Erythroblast (primary cell): Measurements from ENCODE around the gene ME3.
A peak's percentile ranks its signal among the peaks of the same experiment; 100 is the strongest.
"Not testable (repeated sequence)": the region's sequence is repeated elsewhere in the genome, so short reads cannot be mapped to it uniquely, and the experiment has no call there.

Source experiments
- DNase-seq, 2 experiments: peaks; one replicate each; lab custom pipeline; 2025; lab: John Stamatoyannopoulos, UW
- GATA1 ChIP-seq: IDR thresholded peaks from 2 replicates; pipeline ENCODE4 v1.6.1; 2011; ENCODE audit warnings: low read depth, mild to moderate bottlenecking, control low read depth, low read length, moderate library complexity
- POLR2A ChIP-seq: IDR thresholded peaks from 2 replicates; pipeline ENCODE4 v1.6.1; 2011; ENCODE audit warnings: mild to moderate bottlenecking, low read length

ME3 gene

DNA sequence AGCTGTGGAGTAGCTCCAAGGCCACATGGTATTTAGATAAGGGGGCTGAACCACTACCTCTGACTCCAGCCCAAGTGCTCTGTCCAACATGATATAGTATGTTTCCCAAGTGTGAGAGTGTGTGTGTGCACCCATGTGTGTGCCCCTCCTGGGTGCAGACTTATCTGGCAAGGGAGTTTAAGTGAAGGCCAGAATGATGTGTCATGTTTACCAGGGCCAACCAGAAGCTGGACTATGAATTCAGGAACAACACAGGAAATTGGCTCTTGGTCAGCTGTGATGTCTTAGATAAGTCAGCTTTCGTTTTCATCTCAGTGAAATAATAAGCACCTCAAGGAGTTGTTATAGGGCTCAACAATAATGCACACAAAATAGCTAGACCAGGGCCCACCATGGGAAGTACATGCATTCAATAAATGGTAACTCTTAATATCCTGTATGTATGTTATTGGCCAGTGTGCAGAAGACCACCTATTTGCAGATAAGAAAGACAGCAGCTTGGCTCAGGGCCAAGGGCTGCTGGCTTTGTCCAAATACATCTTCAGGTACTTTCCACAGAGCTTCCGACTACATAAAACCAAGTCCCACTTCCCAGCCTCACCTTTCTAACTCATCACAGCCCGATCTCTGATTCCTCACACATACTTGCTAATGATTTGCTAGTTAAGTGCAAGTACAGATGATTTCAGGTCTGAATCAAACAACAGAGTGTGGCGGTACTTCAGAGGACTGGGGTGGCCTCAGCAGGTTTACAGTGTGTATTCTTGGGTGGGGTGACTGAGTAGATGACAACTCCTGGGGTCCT, 120.9 kb downstream of the ME3 start:
- TF ChIP-seq POLR2A (no peak), GATA1 (no peak)
- peak; percentile 13 for DNase-seq

DNA sequence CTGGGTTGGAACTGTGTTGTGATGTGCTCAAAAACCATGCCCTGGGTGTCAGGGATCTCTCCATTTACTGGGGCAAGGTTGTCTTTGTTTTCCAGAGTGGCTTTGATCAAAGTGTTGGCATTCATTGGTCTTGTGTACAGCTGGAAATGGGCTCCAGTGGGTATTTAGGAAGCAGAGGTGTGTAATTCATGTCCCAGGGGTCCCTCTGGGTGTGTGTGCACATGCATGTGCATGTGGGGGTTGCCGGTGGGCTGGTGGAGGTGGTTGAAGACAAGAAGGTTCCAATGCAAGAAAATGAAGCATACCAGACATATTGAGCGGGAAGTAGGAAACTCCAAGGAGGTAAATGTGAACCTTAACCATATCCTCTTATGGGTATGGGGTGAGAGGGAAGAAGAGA, 121.7 kb downstream of the ME3 start:
- TF ChIP-seq GATA1 (no peak), POLR2A (no peak)
- no peak for DNase-seq

DNA sequence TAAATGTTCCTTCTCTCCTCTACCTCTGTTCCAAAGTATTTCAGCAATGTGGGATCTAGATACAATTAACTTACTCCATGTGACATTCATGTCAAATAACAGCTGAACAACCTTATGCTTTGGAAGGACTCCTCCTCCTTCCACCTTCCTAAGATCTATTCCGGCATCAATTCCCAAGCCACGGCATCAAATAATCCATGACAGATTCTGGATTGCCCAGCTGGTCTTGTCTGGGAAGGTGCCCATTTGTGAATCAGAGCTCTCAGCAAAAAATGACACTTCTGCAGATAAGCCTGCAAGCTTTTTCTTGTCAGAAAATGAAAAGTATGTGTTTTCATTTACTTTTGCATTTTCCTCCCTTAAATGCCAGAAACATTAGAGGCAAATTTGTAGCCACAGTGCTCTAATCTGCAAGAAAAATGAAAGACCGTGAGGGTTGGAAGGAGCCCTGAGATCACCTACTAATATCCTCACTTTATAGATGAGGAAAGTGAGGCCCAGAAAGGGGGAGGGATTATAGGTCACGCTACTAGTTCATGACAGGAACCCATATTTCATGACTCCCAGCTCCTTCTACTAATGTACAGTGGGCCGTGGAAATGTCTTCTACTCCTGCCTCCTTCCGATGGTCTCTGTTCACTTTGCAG, 124.0 kb downstream of the ME3 start:
- no peak for TF ChIP-seq GATA1
- TF ChIP-seq POLR2A: no peak
- DNase-seq: no peak

DNA sequence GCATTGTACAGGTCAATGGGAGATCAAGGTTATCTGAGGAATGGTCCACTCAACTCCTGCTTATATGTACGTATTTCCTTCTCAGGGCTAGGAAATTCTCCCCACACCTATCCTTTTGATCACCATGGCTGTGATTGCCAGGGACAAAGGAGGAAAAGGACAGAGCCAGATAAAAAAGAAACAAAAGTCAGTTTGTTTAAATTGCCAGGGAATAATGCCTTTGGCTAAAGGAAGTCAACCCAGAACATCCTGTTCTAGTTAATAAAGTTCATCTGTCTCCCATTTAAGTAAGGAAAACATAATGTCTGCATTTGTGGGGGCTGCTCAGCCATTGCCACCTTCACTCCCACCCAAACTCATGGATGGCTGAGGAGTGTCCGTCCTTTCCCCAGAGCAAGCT, 124.7 kb downstream of the ME3 start:
- no peak for TF ChIP-seq POLR2A
- TF ChIP-seq GATA1: no peak
- DNase-seq: no peak

DNA sequence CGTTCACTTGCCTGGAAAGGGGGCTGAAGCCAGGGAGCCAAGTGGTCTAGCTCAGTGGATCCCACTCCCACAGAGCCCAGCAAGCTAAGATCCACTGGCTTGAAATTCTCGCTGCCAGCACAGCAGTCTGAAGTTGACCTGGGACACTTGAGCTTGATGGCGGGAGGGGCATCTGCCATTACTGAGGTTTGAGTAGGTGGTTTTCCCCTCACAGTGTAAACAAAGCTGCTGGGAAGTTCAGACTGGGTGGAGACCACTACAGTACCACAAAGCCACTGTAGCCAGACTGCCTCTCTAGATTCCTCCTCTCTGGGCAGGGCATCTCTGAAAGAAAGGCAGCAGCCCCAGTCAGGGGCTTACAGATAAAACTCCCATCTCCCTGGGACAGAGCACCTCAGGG, 131.1 kb downstream of the ME3 start:
- DNase-seq: not testable (repeated sequence)

DNA sequence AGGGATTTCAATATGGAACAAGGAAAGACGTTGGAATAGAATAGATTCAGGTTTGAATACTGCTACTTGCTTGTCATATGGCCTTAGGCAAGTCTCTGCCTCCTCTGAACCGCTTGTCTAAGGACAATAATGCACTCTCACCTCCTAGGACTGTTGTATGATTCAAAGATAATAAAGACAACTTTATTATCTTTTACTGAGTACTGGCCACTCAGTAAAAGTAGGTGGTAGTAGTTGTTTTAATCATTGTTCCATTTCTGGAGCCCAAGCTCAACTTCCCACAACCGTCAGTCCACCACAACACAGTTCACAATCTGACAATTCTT, 134.2 kb downstream of the ME3 start:
- no peak for DNase-seq
- no peak for TF ChIP-seq POLR2A
- TF ChIP-seq GATA1: no peak

DNA sequence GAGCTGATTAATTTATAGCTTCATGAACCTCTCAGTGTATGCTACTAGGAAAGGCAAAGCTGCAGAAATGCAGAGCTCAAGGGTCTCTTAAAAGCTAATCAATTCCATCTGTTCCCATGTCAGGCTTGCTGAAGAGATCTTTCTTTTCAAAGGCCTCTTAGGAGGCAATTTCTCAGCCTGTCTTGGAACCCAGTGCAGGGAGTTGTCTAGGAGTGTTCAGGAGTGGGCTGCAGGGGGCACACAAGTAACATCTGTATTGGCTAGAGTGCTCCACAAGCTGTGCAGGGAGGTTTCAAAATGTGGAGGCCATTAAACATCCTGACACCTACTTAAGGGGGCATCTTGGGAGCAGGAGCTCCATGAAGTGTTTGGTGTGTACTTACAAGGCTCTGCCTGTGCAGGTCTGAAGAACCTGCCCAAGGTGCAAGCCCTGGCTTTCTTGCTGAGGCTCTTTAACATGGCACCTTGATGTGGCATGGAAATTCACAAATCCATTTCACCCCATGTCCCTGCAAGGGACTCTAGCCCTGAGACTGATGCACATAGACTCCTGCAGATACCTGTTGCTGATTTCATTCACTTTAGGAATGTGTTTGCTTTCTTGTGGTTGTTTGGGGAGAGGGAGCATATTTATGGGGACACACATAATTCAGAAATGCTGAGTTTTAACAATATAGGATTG, 134.7 kb downstream of the ME3 start:
- DNase-seq: no peak
- TF ChIP-seq GATA1 (no peak), POLR2A (no peak)

DNA sequence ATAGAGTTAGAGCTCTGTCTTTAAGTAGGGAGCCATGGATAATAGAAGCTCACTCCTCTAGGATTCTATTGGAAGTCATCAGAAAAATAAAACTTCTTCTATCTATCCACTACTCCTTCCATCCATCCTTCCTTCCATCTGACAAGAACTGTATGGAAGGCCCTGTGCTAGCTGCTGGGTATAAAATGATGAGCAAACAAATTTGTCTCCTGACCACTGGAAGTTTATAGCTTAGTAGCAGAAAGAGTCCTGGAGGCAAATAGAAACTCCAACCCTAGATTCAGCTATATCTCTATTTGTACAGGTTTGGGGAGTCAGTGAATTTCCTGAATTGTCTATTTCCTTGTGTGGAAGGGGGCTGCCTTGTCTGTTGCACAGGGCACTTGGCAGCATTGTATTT, 136.6 kb downstream of the ME3 start:
- no peak for DNase-seq
- no peak for TF ChIP-seq POLR2A
- TF ChIP-seq GATA1: no peak

DNA sequence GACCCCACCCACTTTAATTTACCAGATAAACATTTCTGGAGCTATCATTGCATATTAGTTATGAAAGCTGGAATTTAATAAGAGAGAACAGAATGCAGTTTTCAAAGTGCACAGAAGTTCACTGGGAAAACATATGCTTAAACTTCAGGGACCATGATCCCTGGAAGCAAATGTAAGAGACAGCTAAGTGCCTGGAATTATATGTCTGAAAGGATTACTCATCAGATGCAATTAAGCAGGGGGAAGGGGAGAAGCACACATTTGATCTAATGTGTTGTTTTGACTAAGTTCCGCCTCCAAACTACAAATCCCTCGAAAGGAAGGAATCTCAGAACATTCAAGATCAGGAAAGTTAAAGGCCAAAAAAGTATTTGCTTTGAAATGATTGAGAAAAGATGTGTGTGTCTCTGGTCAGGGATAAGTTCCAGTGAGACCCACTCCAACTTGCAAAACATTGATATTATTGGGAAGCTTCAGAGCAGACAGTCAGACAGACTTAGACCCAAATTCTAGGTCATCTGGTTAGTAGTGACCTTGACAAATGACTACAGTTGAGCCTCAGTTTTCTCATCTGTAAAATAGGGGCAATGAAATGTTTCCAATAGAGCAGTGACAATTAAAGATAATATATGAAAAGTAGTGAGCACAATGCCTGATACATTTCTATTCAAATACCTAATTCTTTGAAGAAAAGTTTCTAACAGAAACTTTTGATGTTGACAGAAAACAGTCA, 147.6 kb downstream of the ME3 start:
- TF ChIP-seq POLR2A (no peak), GATA1 (no peak)
- no peak for DNase-seq

DNA sequence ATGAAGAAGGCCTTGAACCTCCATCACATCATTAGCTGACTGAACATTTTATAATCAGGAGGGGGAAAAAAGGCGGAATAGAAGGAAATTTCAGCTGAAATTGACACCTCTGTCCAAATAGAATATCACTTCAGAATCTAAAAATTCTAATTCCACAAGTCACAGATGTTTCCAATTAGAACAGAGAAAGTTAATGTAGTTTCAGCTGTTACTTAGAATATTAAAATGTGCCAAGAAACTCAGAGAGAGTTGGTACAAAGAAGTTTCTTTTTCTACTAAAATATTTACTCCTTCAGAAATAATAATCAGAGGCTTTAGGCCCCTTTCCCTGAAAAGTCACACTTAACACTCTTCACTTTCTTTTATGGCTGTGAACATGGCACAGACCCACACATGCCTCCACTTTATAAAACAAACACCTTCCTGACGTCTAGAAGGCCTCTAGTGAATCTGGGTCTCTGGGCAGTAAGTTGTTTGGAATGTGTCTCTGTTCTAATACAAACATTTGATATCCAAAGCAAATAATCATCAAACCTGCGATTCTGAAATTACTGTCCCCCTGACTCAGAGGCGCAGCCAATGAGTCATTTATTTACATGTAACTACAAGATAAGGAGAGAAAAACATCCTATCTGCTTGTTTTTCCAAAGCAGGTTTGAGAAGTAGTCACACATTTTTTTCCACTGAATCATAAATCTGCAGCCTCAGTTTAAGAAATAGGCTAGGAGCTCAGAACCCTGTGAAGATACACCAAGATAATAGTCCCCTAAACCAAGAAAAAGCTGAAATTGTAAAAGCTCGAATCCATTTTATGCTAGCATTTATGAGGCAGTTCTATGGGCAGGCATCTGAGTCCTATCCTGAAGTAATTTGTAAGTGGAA, 148.4 kb downstream of the ME3 start:
- DNase-seq: peak in 1 of 2 experiments; percentile 37
- TF ChIP-seq POLR2A: no peak
- no peak for TF ChIP-seq GATA1

DNA sequence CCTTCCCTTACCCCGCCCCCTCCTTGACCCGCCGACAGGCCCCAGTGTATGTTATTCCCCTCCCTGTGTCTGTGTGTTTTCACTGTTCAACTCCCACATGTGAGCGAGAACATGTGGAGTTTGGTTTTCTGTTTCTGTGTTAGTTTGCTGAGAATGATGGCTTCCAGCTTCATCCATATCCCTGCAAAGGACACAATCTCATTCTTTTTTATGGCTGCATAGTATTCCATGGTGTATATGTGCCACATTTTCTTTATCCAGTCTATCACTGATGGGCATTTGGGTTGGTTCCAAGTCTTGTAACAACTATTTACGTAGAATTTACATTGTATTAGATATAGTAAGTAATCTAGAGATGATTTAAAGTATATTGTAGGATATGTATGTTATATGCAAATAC, 149.9 kb downstream of the ME3 start:
- not testable (repeated sequence) for DNase-seq

DNA sequence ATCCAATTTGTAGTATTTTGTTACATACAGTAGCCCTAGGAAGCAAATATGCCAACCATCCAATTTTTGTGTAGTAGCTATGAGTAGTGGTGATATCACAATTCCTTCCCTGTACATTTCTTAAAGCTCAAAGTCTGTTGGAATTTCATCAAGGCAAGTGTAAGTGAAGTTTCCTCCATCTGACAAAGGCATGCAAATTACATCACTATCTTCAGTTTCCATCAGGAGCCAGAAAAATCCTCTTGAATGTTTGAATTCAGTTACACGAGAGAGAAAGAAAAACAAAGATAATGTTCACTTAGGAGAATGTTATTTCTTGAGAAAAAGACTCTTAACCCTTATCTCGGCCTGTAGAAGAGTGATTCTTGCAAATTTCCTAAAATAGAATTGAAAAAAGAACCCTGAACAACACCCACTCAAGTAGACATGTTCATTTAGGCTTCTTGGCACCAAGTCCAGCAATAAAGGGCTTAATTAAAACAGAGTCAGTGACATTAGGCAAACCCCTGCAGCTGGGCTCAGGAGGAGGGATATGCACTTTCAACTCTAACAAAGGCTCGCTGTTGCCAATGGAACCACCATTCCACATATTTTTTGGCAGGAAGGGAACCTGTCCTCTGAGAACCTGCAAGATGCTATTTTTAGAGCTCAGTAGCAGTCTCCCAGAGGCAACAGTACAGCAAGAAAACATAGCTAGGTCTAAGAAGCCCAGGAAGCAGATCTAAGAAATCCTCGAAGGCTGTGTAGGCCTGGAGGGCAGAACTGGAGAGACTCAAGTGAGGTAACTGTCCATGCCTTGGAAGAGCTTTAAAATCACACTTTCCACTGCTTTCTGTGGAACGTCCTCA, 153.1 kb downstream of the ME3 start:
- DNase-seq: no peak
- TF ChIP-seq POLR2A (no peak), GATA1 (no peak)

DNA sequence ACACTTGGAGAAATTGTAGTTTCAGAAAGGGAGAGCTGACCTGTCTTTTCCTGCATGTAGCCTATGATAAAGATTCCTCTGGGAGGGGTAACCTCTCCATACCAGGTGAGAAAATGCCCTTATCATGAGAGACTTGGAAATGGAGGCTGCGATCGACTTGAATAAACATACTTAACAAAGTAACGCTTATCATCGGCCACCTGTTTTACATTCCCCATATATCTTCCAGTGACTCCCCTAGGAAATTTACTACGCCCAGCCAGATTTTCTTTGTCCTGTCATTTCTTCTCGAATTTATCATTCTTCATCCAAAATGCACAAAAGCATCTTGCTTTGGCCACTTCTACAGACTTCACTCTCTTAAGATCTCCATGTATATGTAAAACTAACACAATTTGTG, 154.2 kb downstream of the ME3 start:
- no peak for TF ChIP-seq GATA1
- no peak for TF ChIP-seq POLR2A

More for the DNA sequence above, 154.2 kb downstream of the ME3 start:
- DNase-seq: no peak
